ENCODE data around the gene TRIM14.
"Not testable (repeated sequence)": the region's sequence is repeated elsewhere in the genome, so short reads cannot be mapped to it uniquely, and the experiment has no call there.

- not testable (repeated sequence) for TF ChIP-seq CTCF (IDR thresholded peaks at IDR 0.05; ENCODE audit: low read depth, low read length); POLR2A (IDR thresholded peaks at IDR 0.05; ENCODE audit: extremely low read depth, insufficient read length); MAX (IDR thresholded peaks at IDR 0.05; ENCODE audit: low read depth, low read length); MYC (IDR thresholded peaks at IDR 0.05; ENCODE audit: low read depth, low read length)
These were observed 5.1 kb upstream of the TRIM14 start for GRCh38 chr9:98124091-98124490.
